NCI-H510A (cell line): ENCODE measurements around the gene DSCAM.

ENCODE experiments used
- DNase-seq: peaks from one replicate; lab custom pipeline; 2025; lab: John Stamatoyannopoulos, UW

DSCAM gene

DNA sequence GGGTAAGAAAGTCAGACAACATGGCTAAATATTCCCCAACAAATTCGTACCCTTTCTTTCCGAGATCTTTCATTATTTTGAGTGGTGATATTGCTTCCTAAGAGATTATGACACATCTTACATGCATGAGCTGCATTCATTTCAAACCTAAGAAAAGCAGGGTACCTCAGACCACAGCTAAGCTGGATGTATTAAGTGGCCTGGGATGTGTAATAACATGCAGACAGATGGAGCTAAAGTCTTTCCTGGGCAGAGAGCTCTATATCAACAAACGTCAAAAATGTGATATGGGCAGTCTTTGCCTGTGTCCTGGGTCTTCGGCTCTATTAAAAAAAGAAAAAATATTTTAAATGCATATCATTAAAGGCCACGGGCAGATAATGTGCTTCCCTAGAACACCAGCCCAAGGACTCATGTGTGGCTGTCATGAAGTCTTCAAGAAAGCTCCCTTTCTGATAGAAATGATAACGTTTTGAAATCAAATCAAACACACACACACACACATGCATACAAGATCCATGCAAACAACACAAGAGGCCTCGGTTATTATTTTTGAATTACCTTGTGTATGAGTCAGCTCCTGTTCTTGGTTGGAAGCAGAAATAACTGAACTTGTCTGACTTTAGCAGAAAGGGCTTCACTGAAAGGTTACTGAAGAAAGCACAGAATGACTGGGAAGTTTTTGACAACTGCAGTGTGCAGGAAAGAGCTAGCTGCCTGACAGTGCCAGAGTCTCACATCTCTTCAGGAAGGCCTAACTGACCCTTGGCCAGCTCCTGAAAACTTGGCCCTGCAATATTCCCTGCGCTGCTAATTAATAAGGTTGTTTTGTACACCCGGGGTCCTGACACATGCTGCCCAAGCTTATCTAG lies 231.2 kb downstream of the DSCAM start:
- DNase-seq = no peak

DNA sequence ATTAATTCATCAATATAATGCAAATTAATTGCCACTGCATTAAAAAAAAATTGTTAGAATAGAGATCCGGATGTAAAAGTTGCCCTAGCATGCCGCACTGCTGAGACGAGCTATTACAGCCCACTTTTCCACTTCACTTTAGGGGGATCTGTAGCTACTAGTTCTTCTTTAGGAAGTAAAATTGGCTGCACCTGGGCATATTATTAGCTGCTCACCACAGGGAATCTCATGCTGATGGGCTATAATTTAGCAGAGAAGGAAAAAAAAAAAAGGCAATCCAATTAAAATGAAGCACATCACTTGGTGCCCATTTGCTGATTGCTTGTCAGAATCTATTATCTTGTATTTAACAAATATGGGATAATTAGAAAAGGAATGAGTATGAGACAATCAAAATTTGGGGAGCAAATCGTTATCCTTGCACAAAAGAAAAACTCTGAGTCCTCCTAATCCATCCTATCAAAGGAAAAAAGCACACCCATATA lies 233.4 kb downstream of the DSCAM start:
- no peak for DNase-seq

DNA sequence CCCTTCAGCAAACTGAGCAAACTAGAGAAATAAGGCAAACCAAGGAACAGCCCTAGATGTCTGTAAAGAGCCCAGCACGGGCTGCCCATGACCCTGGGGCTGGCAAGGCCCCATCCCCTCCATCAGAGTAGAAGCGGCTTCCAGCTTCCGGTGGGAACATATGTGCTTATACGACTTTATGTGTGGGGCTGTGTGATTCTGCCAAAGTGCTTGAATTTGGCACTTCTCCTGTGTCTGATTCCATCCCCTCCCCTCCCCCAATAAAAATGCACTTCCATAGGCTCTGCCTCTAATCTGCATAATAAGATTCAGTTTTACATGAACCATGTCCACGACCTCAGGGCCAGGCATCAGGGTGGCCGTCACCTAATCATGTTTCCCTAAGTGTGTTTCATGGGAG lies 236.6 kb downstream of the DSCAM start:
- DNase-seq = no peak

DNA sequence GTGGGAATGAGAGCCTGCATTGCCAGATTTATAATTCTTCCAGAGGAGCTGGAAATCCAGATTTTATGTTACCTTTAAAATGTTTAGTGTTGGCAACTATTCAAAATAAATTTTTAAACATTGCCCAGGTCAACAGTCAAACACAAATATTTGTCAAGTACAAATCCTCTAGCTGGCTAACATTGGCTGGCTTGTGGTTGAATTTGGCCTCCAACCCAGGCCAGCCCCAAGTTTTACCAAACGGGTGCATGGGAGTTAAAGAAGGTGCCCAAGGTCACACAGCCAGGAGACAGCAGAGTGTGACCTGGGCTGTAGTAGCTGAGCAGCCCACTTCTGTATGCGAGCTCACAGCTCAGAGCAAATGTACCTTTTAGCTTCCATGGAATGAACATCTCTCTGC lies 240.6 kb downstream of the DSCAM start:
- no peak for DNase-seq

GRCh38 chr21:40605094-40605493 lies 241.9 kb downstream of the DSCAM start:
- no peak for DNase-seq

GRCh38 chr21:40603774-40604173 lies 243.2 kb downstream of the DSCAM start:
- DNase-seq = no peak

DNA sequence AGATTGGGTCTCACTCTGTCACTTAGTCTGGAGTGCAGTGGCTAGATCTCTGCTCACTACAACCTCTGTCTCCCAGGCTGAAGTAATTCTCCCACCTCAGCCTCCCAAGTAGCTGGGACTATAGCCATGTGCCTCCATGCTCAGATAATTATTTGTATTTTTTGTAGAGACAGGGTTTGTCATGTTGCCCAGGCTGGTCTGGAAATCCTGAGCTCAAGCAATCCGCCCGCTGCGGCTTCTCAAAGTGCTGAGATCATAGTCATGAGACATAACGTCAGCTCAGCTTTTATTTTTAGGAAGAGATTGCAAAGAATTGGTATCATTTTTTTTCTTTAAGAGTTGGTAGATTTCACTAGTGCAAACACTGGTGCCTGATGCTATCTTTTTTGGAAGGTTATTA lies 244.9 kb downstream of the DSCAM start:
- DNase-seq = no peak

DNA sequence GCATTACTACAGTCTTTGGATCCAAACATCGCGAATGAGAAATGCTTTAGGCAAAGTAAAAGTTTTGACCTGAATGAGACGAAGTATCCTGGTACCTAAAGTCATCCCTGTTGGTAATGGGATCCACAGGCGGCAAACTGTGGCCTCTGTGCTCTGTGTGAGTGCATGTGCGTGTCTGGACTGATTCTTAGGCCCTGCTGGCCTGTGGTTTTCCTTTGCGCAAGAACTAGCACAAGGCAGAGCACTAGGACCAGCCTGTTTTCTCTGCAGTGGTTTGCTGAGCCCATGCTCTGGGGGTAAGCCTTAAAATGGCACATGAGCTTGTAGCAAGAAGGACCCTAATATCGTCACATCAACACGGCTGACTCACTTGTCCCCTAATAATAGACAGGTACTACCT lies 251.2 kb downstream of the DSCAM start:
- no peak for DNase-seq

- no peak for DNase-seq
These were observed 259.1 kb downstream of the DSCAM start for GRCh38 chr21:40587736-40588346.

GRCh38 chr21:40586575-40586974 lies 260.4 kb downstream of the DSCAM start:
- no peak for DNase-seq

DNA sequence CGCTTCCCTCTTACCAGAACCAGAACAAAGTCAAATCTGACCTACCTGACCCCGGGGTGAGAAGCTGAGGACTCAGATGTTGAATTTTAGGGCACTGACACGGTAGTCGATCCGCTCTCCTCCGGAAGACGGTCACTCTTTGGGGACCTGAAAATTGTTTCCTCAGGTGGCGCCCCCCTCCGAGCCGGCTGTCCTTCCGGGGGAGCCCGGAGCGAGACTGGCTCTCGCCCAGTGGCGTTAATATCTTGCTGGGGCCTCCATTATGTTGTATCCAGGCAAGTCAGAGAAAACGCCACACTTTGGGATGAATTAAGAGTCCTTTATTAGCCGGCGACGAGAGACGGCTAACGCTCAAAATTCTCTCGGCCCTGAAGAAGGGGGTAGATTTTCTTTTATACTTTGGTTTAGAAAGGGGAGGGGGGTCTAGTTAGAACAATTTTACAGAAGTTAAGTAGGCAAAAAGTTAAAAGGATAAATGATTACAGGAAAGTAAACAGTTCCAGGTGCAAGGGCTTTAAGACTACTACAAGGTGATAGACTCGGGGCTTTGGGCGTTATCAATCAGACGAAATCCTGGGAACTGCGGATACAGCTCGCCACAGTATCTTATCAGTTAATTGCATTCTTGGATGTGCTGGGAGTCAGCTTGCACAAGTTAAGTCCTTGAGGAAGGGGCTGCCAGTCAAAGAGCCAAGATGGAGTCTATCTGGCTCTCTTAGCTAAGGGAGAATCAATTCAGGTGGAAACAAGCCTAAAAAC lies 269.5 kb downstream of the DSCAM start:
- no peak for DNase-seq

DNA sequence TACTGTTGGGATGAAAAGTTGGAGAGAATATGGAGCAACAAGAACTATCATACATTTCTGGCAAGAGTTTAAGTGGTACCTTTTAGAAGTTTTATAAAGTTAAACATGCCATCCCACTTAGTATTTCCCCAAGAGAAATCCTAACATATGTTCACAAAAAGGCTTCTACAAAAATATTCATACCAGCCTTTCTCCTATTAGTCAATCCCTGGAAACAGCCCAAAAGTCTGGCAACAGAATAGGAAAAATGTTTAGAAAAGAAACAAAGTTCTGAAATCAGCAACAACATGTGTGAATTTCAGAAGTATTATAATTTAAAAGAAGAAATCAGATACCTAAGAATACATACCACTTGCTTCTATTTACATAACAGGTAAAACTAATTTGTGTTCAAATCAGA lies 271.0 kb downstream of the DSCAM start:
- DNase-seq = no peak

DNA sequence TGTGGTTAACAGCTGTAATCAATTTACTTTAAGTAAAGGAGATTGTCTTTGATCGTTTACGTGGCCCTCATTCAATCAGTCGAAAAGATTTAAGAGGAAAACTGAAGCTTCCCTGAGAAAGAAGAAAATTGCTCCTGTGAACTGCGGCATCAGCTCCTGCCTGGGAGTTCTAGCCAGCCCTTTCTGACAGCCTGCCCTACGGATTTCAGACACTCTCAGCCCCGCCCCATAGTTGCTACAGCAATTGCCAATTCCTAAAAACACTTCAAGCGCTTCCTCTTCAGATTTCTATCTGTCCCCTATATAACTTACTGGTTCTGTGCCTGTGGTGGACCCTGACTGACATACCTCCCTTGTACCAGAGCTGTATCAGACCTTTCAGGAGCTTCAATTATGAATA lies 277.6 kb downstream of the DSCAM start:
- no peak for DNase-seq

GRCh38 chr21:40568807-40569206 lies 278.2 kb downstream of the DSCAM start:
- no peak for DNase-seq

DNA sequence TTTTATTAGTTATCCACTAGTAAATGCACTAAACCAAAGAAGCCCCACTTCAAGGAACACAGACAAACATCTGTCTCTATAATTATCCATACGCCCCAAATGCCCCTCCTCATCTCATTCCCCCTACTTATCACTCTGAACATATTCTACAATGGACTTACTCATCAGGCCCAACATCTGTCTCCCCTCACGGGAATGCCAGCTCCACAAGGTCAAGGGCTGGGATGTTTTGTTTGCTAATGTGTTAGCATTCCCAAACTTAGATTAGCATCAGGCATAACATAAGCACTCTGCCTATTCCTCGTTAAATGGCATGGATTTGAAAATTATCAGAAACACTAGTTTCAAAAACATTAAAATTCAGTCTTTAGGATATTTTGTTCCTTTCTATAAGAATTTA lies 279.5 kb downstream of the DSCAM start:
- DNase-seq = no peak

GRCh38 chr21:40566486-40566885 lies 280.5 kb downstream of the DSCAM start:
- no peak for DNase-seq

GRCh38 chr21:40564318-40564717 lies 282.6 kb downstream of the DSCAM start:
- DNase-seq = no peak

DNA sequence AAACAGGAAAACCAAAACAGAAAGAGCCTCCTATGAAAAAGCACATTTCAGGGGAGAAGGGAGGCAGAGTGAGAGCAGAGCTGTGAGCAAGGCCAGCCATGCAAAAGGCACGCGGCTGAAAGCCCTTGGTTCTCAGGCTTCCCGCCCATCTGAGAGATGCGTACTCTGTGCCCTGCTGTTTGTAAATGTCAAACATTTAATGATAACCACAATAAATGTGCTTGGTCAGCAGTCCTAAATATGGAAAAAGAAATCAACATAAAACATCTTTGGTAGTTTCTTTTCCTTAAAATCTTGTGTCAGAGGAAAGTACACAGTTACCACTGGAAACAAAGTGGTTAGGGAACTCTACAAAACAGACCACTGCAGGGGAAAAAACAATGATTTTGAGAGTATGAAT lies 283.1 kb downstream of the DSCAM start:
- DNase-seq = no peak

- DNase-seq = no peak
These were observed 284.5 kb downstream of the DSCAM start for GRCh38 chr21:40562242-40563002.

GRCh38 chr21:40556442-40556968 lies 290.5 kb downstream of the DSCAM start:
- no peak for DNase-seq

DNA sequence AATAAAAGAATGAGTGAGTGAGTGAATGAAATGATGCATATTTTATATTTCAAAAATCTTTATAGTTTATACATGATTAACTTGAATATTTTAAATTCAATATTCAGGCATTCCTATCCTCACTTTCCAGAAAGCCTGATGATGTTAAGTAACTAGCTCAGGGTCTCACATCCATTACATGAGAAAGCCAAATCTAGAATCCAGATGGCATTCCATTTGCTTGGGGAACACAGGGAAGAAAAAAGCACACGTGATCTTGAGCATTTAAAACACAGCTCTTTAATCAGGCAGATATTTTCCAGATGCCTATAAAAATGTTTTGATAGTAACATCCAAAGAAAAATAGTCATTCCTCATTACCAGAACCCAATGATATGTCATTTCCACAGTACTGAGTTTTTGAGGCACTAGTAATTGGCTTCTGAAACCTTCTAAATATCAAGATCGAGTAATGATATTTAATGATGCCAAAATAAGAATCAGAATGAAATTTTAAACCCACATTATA lies 291.9 kb downstream of the DSCAM start:
- no peak for DNase-seq

DNA sequence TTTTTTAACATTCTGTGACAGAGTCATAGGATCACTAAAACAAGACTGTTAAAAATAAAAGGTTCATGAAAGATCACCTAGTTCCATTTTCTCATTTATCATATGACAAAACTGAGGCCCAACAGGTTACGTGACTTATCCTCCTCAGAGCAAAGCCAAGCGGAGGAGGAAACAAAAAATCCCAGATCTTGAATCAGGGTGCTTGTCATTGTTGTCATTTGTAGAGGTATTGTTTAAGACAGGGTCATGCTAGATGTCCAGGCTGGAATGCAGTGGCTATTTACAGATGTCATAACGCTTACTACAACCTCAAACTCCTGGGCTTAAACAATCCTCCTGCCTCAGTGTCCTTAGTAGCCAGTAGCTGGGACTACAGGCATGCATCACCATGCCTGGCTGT lies 293.2 kb downstream of the DSCAM start:
- no peak for DNase-seq
